Measurements from ENCODE around the gene NCOA1. TPM values are rescaled to one million over a fixed set of nuclear protein-coding genes. Genes with fewer than 3 reads are reported as not detected.

The NCOA1 gene
- total RNA-seq, 4 donors from 2014 or later: 33.9 to 91.2 (median 60.1) TPM

DNA sequence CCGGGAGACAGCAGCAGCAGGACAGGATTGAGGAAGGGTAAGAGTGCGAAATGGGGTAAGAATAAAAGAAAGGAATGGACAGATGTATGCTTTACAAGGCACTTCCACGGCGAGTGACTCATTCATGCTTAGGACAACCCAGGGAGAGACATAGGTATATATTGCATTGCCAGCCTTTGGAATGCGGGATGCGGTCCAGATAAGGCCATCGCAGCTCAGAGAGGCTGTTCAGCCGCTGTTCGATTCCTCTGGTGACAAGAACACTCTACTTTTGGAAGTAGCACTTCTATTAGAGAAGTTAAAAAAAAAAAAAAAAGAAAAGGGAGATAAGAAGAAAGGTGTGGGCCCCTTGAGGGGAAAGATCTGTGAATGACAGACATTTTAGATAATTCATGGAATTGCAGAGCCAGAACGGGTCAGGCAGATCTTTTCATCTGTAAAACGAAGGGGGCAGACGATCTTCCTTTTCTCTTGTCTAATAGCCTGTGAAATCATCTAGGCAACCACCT lies 819 bp upstream of the NCOA1 start:
- peak overlapping the region; percentile 60 to 84 (median 72) for H3K4me3 ChIP-seq
- intact Hi-C loops (cut with DNase I; ENCODE audit: low total_unique reads) (loop anchor here (1.0 to 5.0 kb wide), 4 partner anchors 34 to 303 kb away; partner anchors contain the start of genes CENPO and PTRHD1), in situ Hi-C loops (cut with MboI; ENCODE audit: low sequenced_read_pairs in 4 of 4) (no loop called here)
- DNase-seq: no peak
- no peaks in the 10 kb centered on the region for H3K36me3 ChIP-seq
- H3K27ac ChIP-seq: peak overlapping the region; percentile 93 to 98 (median 97)
- H3K9me3 ChIP-seq: no peaks in the 10 kb centered on the region
- H3K27me3 ChIP-seq: no peaks in the 10 kb centered on the region
- no peak for ATAC-seq
- H3K4me1 ChIP-seq: peaks cover 32 to 36% of the 10 kb centered on the region in 2 donors
- TF ChIP-seq, protein P1, sequence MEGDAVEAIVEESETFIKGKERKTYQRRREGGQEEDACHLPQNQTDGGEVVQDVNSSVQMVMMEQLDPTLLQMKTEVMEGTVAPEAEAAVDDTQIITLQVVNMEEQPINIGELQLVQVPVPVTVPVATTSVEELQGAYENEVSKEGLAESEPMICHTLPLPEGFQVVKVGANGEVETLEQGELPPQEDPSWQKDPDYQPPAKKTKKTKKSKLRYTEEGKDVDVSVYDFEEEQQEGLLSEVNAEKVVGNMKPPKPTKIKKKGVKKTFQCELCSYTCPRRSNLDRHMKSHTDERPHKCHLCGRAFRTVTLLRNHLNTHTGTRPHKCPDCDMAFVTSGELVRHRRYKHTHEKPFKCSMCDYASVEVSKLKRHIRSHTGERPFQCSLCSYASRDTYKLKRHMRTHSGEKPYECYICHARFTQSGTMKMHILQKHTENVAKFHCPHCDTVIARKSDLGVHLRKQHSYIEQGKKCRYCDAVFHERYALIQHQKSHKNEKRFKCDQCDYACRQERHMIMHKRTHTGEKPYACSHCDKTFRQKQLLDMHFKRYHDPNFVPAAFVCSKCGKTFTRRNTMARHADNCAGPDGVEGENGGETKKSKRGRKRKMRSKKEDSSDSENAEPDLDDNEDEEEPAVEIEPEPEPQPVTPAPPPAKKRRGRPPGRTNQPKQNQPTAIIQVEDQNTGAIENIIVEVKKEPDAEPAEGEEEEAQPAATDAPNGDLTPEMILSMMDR (IDR thresholded peaks at IDR 0.05 in 4 of 5, conservative IDR thresholded peaks at IDR 0.05 in 1 of 5): no peak
- TF ChIP-seq POLR2A (IDR thresholded peaks at IDR 0.05): no peak

DNA sequence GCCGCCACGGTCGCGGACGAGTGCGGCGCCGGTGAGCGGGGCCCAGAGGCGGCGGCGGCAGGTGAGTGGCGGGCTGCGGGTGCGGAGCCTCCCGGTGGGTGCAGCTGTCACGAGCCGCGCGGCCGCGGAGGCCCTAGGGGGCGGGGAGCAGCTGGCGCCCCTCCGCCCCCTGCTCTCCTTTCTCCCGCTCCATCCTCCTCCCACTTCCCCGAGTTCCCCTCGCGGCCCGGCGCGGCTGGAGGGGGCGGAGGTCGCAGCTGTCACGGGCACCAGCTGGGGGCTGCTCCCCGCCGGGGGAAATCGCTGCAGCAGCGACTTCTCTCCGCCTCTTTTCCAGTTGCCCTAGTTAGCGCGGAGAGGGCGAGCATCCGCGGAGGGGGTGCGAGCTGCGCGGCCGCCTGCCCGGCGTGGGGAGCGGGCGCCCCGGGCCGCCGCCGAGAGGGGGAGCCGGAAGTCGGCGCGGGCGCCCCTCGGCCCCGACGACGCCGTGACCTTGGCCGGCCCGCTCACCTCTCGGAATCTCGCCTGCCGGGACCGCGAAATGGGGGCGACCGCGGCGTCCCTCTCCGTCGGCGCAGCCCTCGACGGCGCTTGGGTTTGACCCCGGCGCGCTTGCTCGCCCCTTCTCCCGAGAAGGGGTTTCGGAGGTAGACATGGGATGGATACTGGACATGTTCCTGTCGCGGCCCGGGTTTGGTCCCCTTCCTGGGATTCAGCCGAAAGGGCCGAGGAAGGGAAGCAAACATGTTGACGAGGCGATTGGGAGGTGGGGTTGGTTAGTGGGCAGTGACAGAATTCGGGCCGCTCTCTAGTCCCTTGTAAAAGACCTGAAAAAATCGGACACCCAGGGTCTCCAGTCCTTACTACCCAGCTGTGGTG lies 727 bp downstream of the NCOA1 start:
- no peaks in the 10 kb centered on the region for H3K27me3 ChIP-seq
- no peaks in the 10 kb centered on the region for H3K36me3 ChIP-seq
- in situ Hi-C loops (cut with MboI; ENCODE audit: low sequenced_read_pairs in 4 of 4): no loop called here
- peaks cover 42 to 47% of the 10 kb centered on the region in 2 donors for H3K4me1 ChIP-seq
- TF ChIP-seq, protein P1 (IDR thresholded peaks at IDR 0.05 in 4 of 5, conservative IDR thresholded peaks at IDR 0.05 in 1 of 5): peak in 1 of 5 experiments; percentile 10
- TF ChIP-seq POLR2A (IDR thresholded peaks at IDR 0.05): peak; percentile 43 to 62
- peak overlapping the region; percentile 71 to 87 (median 84) for H3K4me3 ChIP-seq
- ATAC-seq (peak; percentile 37), DNase-seq (peak; percentile 30 to 48)
- no peaks in the 10 kb centered on the region for H3K9me3 ChIP-seq
- H3K27ac ChIP-seq: peak overlapping the region; percentile 87 to 97 (median 95)
- intact Hi-C loops (cut with DNase I; ENCODE audit: low total_unique reads): loop anchor here (1.0 to 5.0 kb wide), 5 partner anchors 56 to 301 kb away; partner anchors contain the start of genes CENPO and PTRHD1

DNA sequence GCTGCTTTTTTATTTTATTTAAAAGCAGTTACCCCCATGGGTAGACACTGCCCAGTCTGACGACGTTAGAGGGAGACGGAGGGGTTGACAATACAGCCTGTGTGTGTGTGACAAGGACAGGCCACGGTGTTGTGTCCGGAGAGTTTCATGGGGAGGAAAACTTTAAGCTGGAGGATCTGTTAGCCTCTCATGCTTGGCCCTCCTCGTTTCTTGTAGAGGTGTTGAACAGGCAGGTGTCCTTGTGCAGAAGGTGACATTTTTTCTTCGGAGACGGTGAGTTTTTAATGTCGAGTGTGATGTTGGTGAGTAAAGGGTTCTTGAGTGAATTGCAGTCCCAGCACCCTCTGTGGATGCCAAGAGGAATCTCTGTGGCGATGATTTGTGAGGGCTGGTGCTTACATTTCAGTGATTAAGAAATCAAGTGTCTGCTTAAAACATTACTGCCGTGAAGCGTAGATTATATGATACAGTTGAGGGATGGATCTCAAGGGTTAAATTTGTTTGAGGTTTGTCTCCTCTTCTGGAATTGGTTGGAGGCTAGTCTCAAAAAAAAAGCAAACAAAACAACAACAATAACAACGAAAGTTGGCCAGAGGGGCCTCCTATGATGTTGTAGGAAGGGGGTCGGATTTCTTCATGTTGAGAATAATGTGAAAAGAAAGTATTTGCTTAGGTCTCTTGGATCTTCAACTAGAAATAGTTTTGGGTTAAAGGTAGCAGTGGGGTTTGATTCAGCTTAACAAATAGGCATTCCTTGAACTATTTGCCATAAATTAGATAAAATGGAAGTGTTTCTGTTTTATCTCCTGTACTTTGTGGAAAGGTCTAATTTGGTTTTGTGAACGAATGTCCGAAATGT lies 1.6 kb downstream of the NCOA1 start:
- ATAC-seq: peak; percentile 43 to 61
- no peaks in the 10 kb centered on the region for H3K27me3 ChIP-seq
- peak overlapping the region; percentile 71 to 87 (median 84) for H3K4me3 ChIP-seq
- H3K36me3 ChIP-seq: no peaks in the 10 kb centered on the region
- peak in 1 of 2 donors; percentile 44 for TF ChIP-seq POLR2A (IDR thresholded peaks at IDR 0.05)
- TF ChIP-seq, protein P1 (IDR thresholded peaks at IDR 0.05 in 4 of 5, conservative IDR thresholded peaks at IDR 0.05 in 1 of 5): no peak
- H3K27ac ChIP-seq: peak overlapping the region; percentile 87 to 97 (median 95)
- H3K4me1 ChIP-seq: peaks cover 51 to 52% of the 10 kb centered on the region in 2 donors
- no peaks in the 10 kb centered on the region for H3K9me3 ChIP-seq
- intact Hi-C loops (cut with DNase I; ENCODE audit: low total_unique reads) (loop anchor here (5.0 kb wide), 1 partner anchor 245 kb away; no protein-coding TSS in a partner anchor), in situ Hi-C loops (cut with MboI; ENCODE audit: low sequenced_read_pairs in 4 of 4) (no loop called here)
- DNase-seq: peak; percentile 34 to 52

DNA sequence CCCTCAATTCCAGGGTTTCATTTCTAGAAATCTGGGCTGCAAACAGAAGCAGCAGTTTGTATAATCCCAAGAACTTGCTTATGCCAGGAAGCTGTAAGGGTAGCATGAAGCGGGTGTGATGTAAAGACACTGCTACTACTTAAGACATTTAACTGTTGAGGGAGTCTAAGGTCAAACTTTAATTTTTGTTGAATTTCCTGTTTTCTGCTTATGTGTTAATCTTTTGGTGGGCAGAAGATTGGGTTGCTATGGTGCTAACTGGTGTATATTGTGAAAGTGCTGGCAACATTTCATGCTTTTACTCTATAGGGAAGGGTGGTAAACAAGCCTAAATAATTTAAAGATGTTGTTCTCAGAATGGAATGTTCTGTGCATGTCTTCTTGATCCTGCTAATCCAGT lies 2.7 kb downstream of the NCOA1 start:
- H3K4me1 ChIP-seq: peaks cover 59 to 62% of the 10 kb centered on the region in 2 donors
- no peaks in the 10 kb centered on the region for H3K9me3 ChIP-seq
- intact Hi-C loops (cut with DNase I; ENCODE audit: low total_unique reads): loop anchor here (5.0 kb wide), 1 partner anchor 244 kb away; no protein-coding TSS in a partner anchor
- peak overlapping the region; percentile 71 to 87 (median 84) for H3K4me3 ChIP-seq
- peak overlapping the region; percentile 87 to 97 (median 95) for H3K27ac ChIP-seq
- ATAC-seq (no peak), DNase-seq (no peak)
- in situ Hi-C loops (cut with MboI; ENCODE audit: low sequenced_read_pairs in 4 of 4): no loop called here
- H3K27me3 ChIP-seq: no peaks in the 10 kb centered on the region
- TF ChIP-seq POLR2A (IDR thresholded peaks at IDR 0.05): no peak
- H3K36me3 ChIP-seq: no peaks in the 10 kb centered on the region
